ENCODE results near the gene ACSF2. TPM values are rescaled to one million over a fixed set of nuclear protein-coding genes. Genes with fewer than 3 reads are reported as not detected.

The ACSF2 gene
- total RNA-seq, 1 experiment from 2014 or later: 12.2 TPM

- Mint-ChIP-seq H3K27ac (no peak overlapping the region), H3K36me3 (ENCODE audit: insufficient read depth in 1 of 3, low read depth in 3 of 3) (peaks cover 0 to 5% (median 0%) of the 10 kb centered on the region in 3 experiments; a peak in 2 of 7 replicates), H3K4me3 (peak overlapping the region; percentile 71 to 84), H3K9me3 (peaks cover 3 to 4% of the 10 kb centered on the region in 2 experiments; a peak in 4 of 5 replicates), H3K4me1 (peaks cover 16 to 20% of the 10 kb centered on the region in 2 experiments), H3K27me3 (ENCODE audit: low read depth) (peaks cover 20% of the 10 kb centered on the region)
- Histone ChIP-seq H3T11ph (ENCODE audit: low read length) (no peak overlapping the region), H3K4me1 (ENCODE audit: insufficient read depth, low read length) (no peaks in the 10 kb centered on the region; the same call in 1 of the 2 replicates), H3K23ac (ENCODE audit: insufficient read length, low read depth, low read length) (no peak overlapping the region), H3K27ac (ENCODE audit: insufficient read length, low read depth, low read length) (no peak overlapping the region), H2BK5ac (ENCODE audit: insufficient read length, low read length) (no peak overlapping the region), H3K9me3 (ENCODE audit: control insufficient read depth, low read depth, low read length) (no peaks in the 10 kb centered on the region), H3K27me3 (ENCODE audit: insufficient read depth, low read length) (no peaks in the 10 kb centered on the region; the same call in 1 of the 2 replicates), H2AK5ac (ENCODE audit: insufficient read length, low read length) (no peak overlapping the region), H3K4ac (ENCODE audit: low read depth, low read length) (no peak overlapping the region), H3K79me2 (ENCODE audit: insufficient read depth, low read length) (no peaks in the 10 kb centered on the region), H3K9ac (ENCODE audit: extremely low read depth, insufficient read length, low read length) (no peak overlapping the region), H4K91ac (ENCODE audit: insufficient read length, low read depth, low read length) (no peak overlapping the region), H3K18ac (ENCODE audit: insufficient read length, low read depth, low read length) (no peak overlapping the region), H3K4me2 (ENCODE audit: insufficient read depth, insufficient read length, low read length) (peak overlapping the region; percentile 55), H2BK12ac (ENCODE audit: insufficient read length, low read depth, low read length) (no peak overlapping the region), H4K8ac (replicated peaks; ENCODE audit: insufficient read length, low read depth, low read length) (no peak overlapping the region), H2BK20ac (ENCODE audit: low read depth, low read length, poor library complexity, severe bottlenecking) (no peak overlapping the region), H3K14ac (ENCODE audit: insufficient read depth, low read length) (peak overlapping the region; percentile 1; the same call in 1 of the 2 replicates), H2AFZ (ENCODE audit: low read length) (no peak overlapping the region), H2BK15ac (ENCODE audit: low read depth, low read length) (no peak overlapping the region), H2BK120ac (ENCODE audit: low read depth, low read length, poor library complexity, severe bottlenecking) (no peak overlapping the region), H4K5ac (ENCODE audit: insufficient read length, low read depth, low read length) (no peak overlapping the region), H3K23me2 (ENCODE audit: insufficient read length, low read depth, low read length, poor library complexity, severe bottlenecking) (peaks cover 12% of the 10 kb centered on the region), H4K20me1 (ENCODE audit: control insufficient read depth, insufficient read depth, insufficient read length) (no peaks in the 10 kb centered on the region), H3K79me1 (ENCODE audit: insufficient read depth, low read depth, low read length, poor library complexity, severe bottlenecking) (no peaks in the 10 kb centered on the region), H3K56ac (ENCODE audit: insufficient read length, low read depth, low read length) (no peak overlapping the region)
- no peak for DNase-seq
- WGBS (ENCODE audit: extremely low coverage, insufficient read length, low lambda C conversion rate): no CpG with 5 or more reads among the region's 8 CpGs
- no peak for TF ChIP-seq CTCF (conservative IDR thresholded peaks at IDR 0.05)
Observed at GRCh38 chr17:50424996-50425681, 879 bp upstream of the ACSF2 start.
